H1 (cell line): ENCODE data around the gene CPA2.
"Not testable (repeated sequence)": the region's sequence is repeated elsewhere in the genome, so short reads cannot be mapped to it uniquely, and the experiment has no call there.

Source experiments
- ASH2L ChIP-seq: fragments of 200-600, 300-600 bp; sonication (generic); IDR thresholded peaks from one replicate; pipeline ENCODE4 v1.7.1; 2017; ENCODE audit warnings: low read length
- CBX5 ChIP-seq: fragments of 300-800, 300-1000 bp; sonication (generic); IDR thresholded peaks from 2 replicates; pipeline ENCODE4 v1.7.1; 2016; ENCODE audit warnings: antibody characterized with exemption, low read length, low read depth
- CHD1 ChIP-seq: IDR thresholded peaks from 2 replicates; pipeline ENCODE4 v1.6.1; 2012; ENCODE audit warnings: low read depth, low read length, improper control_type of control experiment
- CTCF ChIP-seq, 3 experiments: IDR thresholded peaks; 1 replicate in 2 of 3; 2 replicates in 1 of 3; pipeline versions ENCODE4 v1.5.1 to v1.6.1; 2011; ENCODE audit warnings: low read length in 3 of 3, mild to moderate bottlenecking in 3 of 3, inconsistent platforms in 2 of 3, low read depth in 1 of 3, moderate library complexity in 1 of 3; ENCODE audit not compliant: insufficient read depth in 1 of 3; ENCODE audit errors: control extremely low read depth in 1 of 3
- EZH2 ChIP-seq: fragments of 200-600 bp; sonication (generic); IDR thresholded peaks from 2 replicates; pipeline ENCODE4 v1.7.1; 2012; ENCODE audit warnings: low read depth, mild to moderate bottlenecking, moderate library complexity, low read length, inconsistent platforms; ENCODE audit not compliant: severe bottlenecking
- HDAC6 ChIP-seq: IDR thresholded peaks from one replicate; pipeline ENCODE4 v1.7.1; 2012; ENCODE audit warnings: low read depth, mild to moderate bottlenecking, inconsistent platforms, low read length, moderate library complexity
- JUN ChIP-seq: IDR thresholded peaks from 2 replicates; pipeline ENCODE4 v1.6.1; 2011; ENCODE audit warnings: low read depth, mild to moderate bottlenecking, improper control_type of control experiment, low read length
- KDM1A ChIP-seq: fragments of 200-600, 300-600 bp; sonication (generic); IDR thresholded peaks from 2 replicates; pipeline ENCODE4 v1.7.1; 2016; ENCODE audit warnings: mild to moderate bottlenecking, low read length, borderline replicate concordance
- NRF1 ChIP-seq: IDR thresholded peaks from 2 replicates; pipeline ENCODE4 v1.6.1; 2011; ENCODE audit warnings: mild to moderate bottlenecking, low read depth, low read length, improper control_type of control experiment
- POLR2A ChIP-seq, 2 experiments: IDR thresholded peaks; 1 replicate in 1 of 2; 2 replicates in 1 of 2; pipeline ENCODE4 v1.6.1; 2011; ENCODE audit warnings: low read depth in 2 of 2, low read length in 2 of 2, mild to moderate bottlenecking in 2 of 2; ENCODE audit errors: control extremely low read depth in 1 of 2
- RAD21 ChIP-seq, 2 experiments: IDR thresholded peaks in 1 of 2; conservative IDR thresholded peaks in 1 of 2; 2 replicates each; pipeline ENCODE4 v1.6.1; 2011; ENCODE audit warnings: low read depth in 2 of 2, low read length in 2 of 2, improper control_type of control experiment in 1 of 2, inconsistent platforms in 1 of 2, mild to moderate bottlenecking in 1 of 2, moderate library complexity in 1 of 2
- RFX5 ChIP-seq: IDR thresholded peaks from 2 replicates; pipeline ENCODE4 v1.6.1; 2011; ENCODE audit warnings: low read depth, low read length, improper control_type of control experiment, borderline replicate concordance
- SP1 ChIP-seq: IDR thresholded peaks from 2 replicates; pipeline ENCODE4 v1.6.1; 2011; ENCODE audit warnings: low read depth, low read length
- TAF1 ChIP-seq: IDR thresholded peaks from 2 replicates; pipeline ENCODE4 v1.6.1; 2011; ENCODE audit warnings: mild to moderate bottlenecking, low read depth, low read length

DNA sequence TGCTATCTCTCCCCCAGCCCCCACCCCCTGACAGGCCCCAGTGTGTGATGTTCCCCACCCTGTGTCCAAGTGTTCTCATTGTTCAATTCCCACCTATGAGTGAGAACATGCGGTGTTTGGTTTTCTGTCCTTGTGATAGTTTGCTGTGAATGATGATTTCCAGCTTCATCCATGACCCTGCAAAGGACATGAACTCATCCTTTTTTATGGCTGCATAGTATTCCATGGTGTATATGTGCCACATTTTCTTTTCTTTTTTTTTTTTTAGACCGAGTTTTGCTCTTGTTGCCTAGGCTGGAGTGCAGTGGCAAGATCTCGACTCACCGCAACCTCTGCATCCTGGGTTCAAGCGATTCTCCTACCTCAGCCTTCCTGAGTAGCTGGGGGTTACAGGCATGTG lies 17.8 kb upstream of the CPA2 start:
- TF ChIP-seq TAF1; CTCF (IDR thresholded peaks at IDR 0.05; ENCODE audit: control extremely low read depth in 1 of 3, insufficient read depth in 1 of 3, low read depth in 1 of 3, low read length in 3 of 3); POLR2A (IDR thresholded peaks at IDR 0.05; ENCODE audit: control extremely low read depth in 1 of 2, low read depth in 2 of 2, low read length in 2 of 2); EZH2; ASH2L; HDAC6; RFX5; JUN; RAD21 (IDR thresholded peaks at IDR 0.05 in 1 of 2, conservative IDR thresholded peaks at IDR 0.05 in 1 of 2; ENCODE audit: low read depth in 2 of 2, low read length in 2 of 2); KDM1A; SP1; NRF1; CHD1; CBX5: not testable (repeated sequence)
